GM19397 (cell line): Measurements from ENCODE around the gene IGF1R.
"Not testable (repeated sequence)": the region's sequence is repeated elsewhere in the genome, so short reads cannot be mapped to it uniquely, and the experiment has no call there.

ENCODE experiments used
- ATAC-seq: cut with Tn5 transposase; IDR thresholded peaks from one replicate; pipeline ENCODE4 v1.9.1; 2021; ENCODE audit warnings: mild to moderate bottlenecking, moderate library complexity; ENCODE audit not compliant: unreplicated experiment

The IGF1R gene

GRCh38 chr15:98978153-98978552, 329.8 kb downstream of the IGF1R start:
- no peak for ATAC-seq

- no peak for ATAC-seq
These were observed 332.5 kb downstream of the IGF1R start for GRCh38 chr15:98980899-98981228.

- no peak for ATAC-seq
These were observed 333.7 kb downstream of the IGF1R start for GRCh38 chr15:98981851-98982722.

DNA sequence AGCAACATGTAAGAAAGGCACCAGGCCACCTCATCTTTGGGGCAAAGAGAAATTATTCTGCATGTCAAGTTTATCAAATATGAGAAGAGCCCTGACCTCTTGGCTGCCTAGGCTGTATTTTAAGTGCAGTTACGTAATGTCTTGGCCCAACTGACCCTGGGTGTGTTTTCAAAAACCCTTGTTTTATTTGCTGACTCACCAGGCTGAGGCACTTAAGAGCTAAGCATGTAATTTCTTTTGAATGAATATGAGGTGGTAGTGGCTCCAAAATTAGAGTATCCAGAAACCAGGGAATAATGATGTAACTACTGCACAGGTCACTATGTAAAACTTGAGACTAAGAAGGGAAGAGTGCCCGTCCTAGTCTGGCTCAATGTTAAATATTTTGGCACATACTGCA, 335.0 kb downstream of the IGF1R start:
- no peak for ATAC-seq

DNA sequence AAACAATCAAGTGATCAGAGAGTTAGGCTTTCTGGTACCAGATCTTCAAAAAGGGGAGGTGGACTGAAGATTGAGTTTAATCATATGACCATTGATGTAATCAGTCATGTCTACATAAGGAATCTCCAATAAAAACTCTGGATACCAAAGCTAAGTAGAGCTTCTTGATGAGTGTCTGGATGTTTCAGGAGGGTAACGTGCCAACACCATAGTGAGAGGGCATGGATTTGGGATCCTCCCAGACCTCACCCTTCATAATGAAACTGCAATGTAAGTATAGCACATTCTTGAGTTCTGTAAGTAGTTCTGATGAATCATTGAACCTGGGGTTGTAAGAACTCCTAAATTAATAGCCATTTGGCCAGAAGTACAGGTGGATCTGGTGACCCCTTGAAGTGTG, 337.9 kb downstream of the IGF1R start:
- no peak for ATAC-seq

GRCh38 chr15:98994892-98995291, 346.6 kb downstream of the IGF1R start:
- no peak for ATAC-seq

DNA sequence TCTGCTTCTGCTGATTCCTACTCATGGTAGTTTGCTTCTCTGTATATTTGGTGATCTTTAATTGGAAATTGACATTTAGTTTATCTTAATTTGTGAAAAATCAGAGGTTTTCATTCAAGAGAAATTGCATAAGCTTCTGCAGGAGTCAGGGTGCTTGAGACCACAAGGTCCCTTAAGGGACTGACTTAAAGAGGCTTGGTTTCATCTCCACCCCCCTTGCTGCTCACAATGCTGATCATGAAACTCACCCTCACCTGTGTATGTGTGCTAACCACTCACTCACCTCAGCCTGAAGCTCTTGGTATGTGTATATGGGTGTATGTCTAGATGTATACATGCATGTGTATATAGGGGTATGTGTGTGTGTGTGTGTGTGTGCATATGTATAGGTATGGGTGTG, 347.8 kb downstream of the IGF1R start:
- ATAC-seq = no peak

GRCh38 chr15:98996624-98997023, 348.3 kb downstream of the IGF1R start:
- no peak for ATAC-seq

DNA sequence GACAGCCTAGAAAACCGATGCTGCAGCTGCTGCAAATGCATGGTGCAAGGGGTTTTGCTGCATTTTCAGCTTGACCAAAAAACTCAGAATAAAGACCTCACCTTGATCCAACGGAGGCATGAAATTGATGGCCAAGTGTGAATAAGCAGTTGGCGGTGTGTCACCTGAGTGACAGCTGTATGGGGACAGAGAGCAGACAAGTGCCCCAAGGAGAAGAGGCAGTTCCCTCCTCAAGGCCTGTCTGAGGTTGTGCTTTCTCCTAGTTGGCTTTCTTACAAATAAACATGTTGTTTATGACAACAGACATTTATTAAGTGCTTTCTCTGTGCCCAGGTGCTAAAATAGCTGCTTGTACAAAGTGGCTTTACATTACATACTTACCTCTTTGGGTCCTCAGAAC, 349.0 kb downstream of the IGF1R start:
- no peak for ATAC-seq

DNA sequence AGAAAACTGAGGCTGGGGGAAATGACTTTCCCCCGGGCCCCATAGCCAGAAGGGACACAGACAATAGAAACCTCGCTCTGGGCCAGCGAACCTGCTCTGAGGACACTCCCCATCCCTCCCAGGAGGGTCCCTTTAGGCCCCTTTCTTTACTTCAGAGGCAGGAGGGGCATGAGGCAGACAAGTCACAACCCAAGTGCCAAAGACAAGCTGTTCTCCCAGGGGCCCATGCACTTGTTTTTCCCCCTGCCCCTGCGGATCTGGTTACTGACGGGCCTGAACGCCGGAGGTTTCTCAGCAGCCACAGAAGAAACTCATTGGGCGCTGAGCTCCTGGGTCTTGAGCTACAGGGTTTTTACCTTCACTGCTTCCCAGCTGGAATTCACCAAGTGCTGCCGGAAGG, 349.4 kb downstream of the IGF1R start:
- no peak for ATAC-seq

GRCh38 chr15:98998279-98998678, 349.9 kb downstream of the IGF1R start:
- no peak for ATAC-seq

DNA sequence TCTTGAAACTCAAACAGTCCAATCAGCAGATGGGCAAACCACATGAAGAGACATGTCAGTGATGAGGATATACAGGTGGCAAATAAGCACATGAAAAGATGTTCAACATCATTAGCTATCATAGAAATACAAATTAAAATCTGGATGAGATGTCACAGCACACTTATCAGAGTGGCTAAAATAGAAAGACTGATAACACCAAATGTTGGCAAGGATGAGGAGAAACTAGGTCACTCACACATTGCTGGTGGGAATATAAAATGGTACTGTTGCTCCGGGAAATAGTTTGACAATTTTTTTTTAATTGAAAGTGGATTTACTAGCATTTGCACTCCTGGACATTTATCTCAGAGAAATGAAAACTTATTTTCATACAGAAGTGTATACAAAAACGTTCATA, 350.9 kb downstream of the IGF1R start:
- ATAC-seq = no peak

- ATAC-seq = no peak
These were observed 353.9 kb downstream of the IGF1R start for GRCh38 chr15:99002226-99002625.

- ATAC-seq = not testable (repeated sequence)
These were observed 355.0 kb downstream of the IGF1R start for GRCh38 chr15:99003317-99003716.

GRCh38 chr15:99004998-99005974, 356.9 kb downstream of the IGF1R start:
- not testable (repeated sequence) for ATAC-seq

DNA sequence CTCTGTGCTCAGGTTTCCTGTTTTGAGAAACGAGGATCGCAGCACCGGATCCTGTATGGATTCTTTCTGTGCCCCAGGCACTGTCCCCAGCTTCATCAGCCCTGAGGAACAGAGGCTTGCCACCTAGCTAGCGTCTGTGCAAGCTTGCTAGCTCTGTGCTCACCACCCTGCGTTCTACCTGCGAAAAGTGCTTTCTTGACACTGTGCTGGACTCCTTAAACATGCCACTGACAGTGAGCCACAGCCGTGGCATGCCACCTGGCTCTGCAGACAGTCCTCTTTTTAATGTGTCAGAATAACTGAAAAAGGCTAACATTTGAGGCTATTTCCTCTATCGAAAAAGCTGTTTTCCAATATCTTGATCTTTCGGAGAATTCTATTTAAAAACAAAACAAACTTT, 357.8 kb downstream of the IGF1R start:
- no peak for ATAC-seq

- no peak for ATAC-seq
These were observed 358.7 kb downstream of the IGF1R start for GRCh38 chr15:99006904-99007495.

- no peak for ATAC-seq
These were observed 361.5 kb downstream of the IGF1R start for GRCh38 chr15:99009741-99010330.

DNA sequence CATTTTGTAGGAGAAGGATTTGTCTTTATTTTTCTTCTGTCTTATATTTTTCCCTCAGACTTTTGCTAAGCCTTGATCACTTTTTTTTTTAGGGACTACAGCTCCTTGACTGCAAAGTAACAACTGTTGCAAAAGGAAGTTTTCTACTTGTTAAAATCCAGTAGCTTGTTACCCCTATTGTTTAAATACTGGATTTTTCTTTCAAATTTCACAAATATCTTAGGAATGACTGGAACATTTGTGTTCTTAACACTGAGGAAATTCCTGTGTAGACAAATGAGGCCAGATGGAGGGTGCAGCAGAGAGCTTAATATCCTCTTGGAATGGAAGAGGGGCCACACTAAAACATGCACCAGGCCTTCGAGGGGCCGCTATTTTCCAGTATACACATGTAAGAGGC, 362.4 kb downstream of the IGF1R start:
- no peak for ATAC-seq
